IPS-20b (cell line): ENCODE data around the gene MSRB1.
"Not testable (repeated sequence)": the region's sequence is repeated elsewhere in the genome, so short reads cannot be mapped to it uniquely, and the experiment has no call there.

Source experiments
- H3K27ac ChIP-seq: one replicate; pipeline ENCODE4 v1.5.1; 2013; ENCODE audit warnings: low read length
- H3K27me3 ChIP-seq: 2 replicates; pipeline ENCODE4 v1.6.1; 2013; ENCODE audit warnings: mild to moderate bottlenecking, low read length, inconsistent platforms; ENCODE audit not compliant: insufficient read depth
- H3K36me3 ChIP-seq: 2 replicates; pipeline ENCODE4 v1.6.1; 2013; ENCODE audit warnings: low read depth, mild to moderate bottlenecking, inconsistent platforms, low read length, moderate library complexity; ENCODE audit not compliant: insufficient read depth
- H3K4me1 ChIP-seq: 2 replicates; pipeline ENCODE4 v1.6.1; 2013; ENCODE audit warnings: mild to moderate bottlenecking, control low read depth, inconsistent platforms, low read length, moderate library complexity; ENCODE audit not compliant: insufficient read depth
- H3K4me3 ChIP-seq: 2 replicates; pipeline ENCODE4 v1.5.1; 2013; ENCODE audit warnings: mild to moderate bottlenecking, low read length, inconsistent platforms
- H3K9ac ChIP-seq: 2 replicates; pipeline ENCODE4 v1.6.1; 2013; ENCODE audit warnings: low read depth, mild to moderate bottlenecking, inconsistent platforms, low read length, moderate library complexity
- H3K9me3 ChIP-seq: 2 replicates; pipeline ENCODE4 v1.6.1; 2013; ENCODE audit warnings: mild to moderate bottlenecking, low read depth, low read length, inconsistent platforms; ENCODE audit not compliant: insufficient read depth

MSRB1 gene

GRCh38 chr16:1908184-1908583, 34.8 kb downstream of the MSRB1 start:
- Histone ChIP-seq H3K36me3 (no peaks in the 10 kb centered on the region), H3K4me3 (no peak overlapping the region), H3K4me1 (no peaks in the 10 kb centered on the region), H3K9ac (no peak overlapping the region), H3K27ac (no peak overlapping the region), H3K9me3 (no peaks in the 10 kb centered on the region), H3K27me3 (peaks cover 15% of the 10 kb centered on the region)

- no peaks in the 10 kb centered on the region for H3K9me3 ChIP-seq
- H3K36me3 ChIP-seq, result no peaks in the 10 kb centered on the region
- no peak overlapping the region for H3K4me3 ChIP-seq
- H3K9ac ChIP-seq, result no peak overlapping the region
- no peak overlapping the region for H3K27ac ChIP-seq
- H3K27me3 ChIP-seq, result peaks cover 15% of the 10 kb centered on the region
- H3K4me1 ChIP-seq, result no peaks in the 10 kb centered on the region
These were observed 35.7 kb downstream of the MSRB1 start for GRCh38 chr16:1907226-1907860.

GRCh38 chr16:1906846-1907165, 36.2 kb downstream of the MSRB1 start:
- no peaks in the 10 kb centered on the region for H3K9me3 ChIP-seq
- H3K4me3 ChIP-seq, result no peak overlapping the region
- peaks cover 15% of the 10 kb centered on the region for H3K27me3 ChIP-seq
- H3K4me1 ChIP-seq, result no peaks in the 10 kb centered on the region
- no peak overlapping the region for H3K27ac ChIP-seq
- H3K36me3 ChIP-seq, result no peaks in the 10 kb centered on the region
- H3K9ac ChIP-seq, result no peak overlapping the region

GRCh38 chr16:1906055-1906845, 36.7 kb downstream of the MSRB1 start:
- H3K27me3 ChIP-seq, result peaks cover 15% of the 10 kb centered on the region
- no peak overlapping the region for H3K27ac ChIP-seq
- no peak overlapping the region for H3K9ac ChIP-seq
- no peak overlapping the region for H3K4me3 ChIP-seq
- no peaks in the 10 kb centered on the region for H3K4me1 ChIP-seq
- H3K9me3 ChIP-seq, result no peaks in the 10 kb centered on the region
- no peaks in the 10 kb centered on the region for H3K36me3 ChIP-seq

- Histone ChIP-seq H3K27me3 (peaks cover 15% of the 10 kb centered on the region), H3K27ac (no peak overlapping the region), H3K9me3 (no peaks in the 10 kb centered on the region), H3K4me3 (no peak overlapping the region), H3K36me3 (no peaks in the 10 kb centered on the region), H3K4me1 (no peaks in the 10 kb centered on the region), H3K9ac (no peak overlapping the region)
These were observed 38.9 kb downstream of the MSRB1 start for GRCh38 chr16:1903845-1904840.

- H3K36me3 ChIP-seq, result no peaks in the 10 kb centered on the region
- H3K27ac ChIP-seq, result no peak overlapping the region
- H3K4me1 ChIP-seq, result no peaks in the 10 kb centered on the region
- H3K9me3 ChIP-seq, result no peaks in the 10 kb centered on the region
- no peak overlapping the region for H3K4me3 ChIP-seq
- 0 out of 2 replicates have a peak, but pooled peaks cover 9% of the 10 kb centered on the region for H3K27me3 ChIP-seq
- H3K9ac ChIP-seq, result no peak overlapping the region
These were observed 39.8 kb downstream of the MSRB1 start for GRCh38 chr16:1903220-1903574.

- Histone ChIP-seq H3K36me3 (no peaks in the 10 kb centered on the region), H3K4me1 (no peaks in the 10 kb centered on the region), H3K9ac (no peak overlapping the region), H3K27me3 (0 out of 2 replicates have a peak, but pooled peaks cover 8% of the 10 kb centered on the region), H3K27ac (no peak overlapping the region), H3K4me3 (no peak overlapping the region), H3K9me3 (no peaks in the 10 kb centered on the region)
These were observed 40.3 kb downstream of the MSRB1 start for GRCh38 chr16:1902547-1903219.

- no peak overlapping the region for H3K9ac ChIP-seq
- no peak overlapping the region for H3K27ac ChIP-seq
- no peaks in the 10 kb centered on the region for H3K9me3 ChIP-seq
- no peaks in the 10 kb centered on the region for H3K4me1 ChIP-seq
- H3K4me3 ChIP-seq, result no peak overlapping the region
- no peaks in the 10 kb centered on the region for H3K36me3 ChIP-seq
- no peaks in the 10 kb centered on the region for H3K27me3 ChIP-seq
These were observed 42.6 kb downstream of the MSRB1 start for GRCh38 chr16:1900452-1900774.

GRCh38 chr16:1899641-1900451, 43.2 kb downstream of the MSRB1 start:
- H3K9ac ChIP-seq, result no peak overlapping the region
- H3K27me3 ChIP-seq, result no peaks in the 10 kb centered on the region
- H3K4me3 ChIP-seq, result no peak overlapping the region
- H3K36me3 ChIP-seq, result no peaks in the 10 kb centered on the region
- no peaks in the 10 kb centered on the region for H3K9me3 ChIP-seq
- H3K27ac ChIP-seq, result no peak overlapping the region
- no peaks in the 10 kb centered on the region for H3K4me1 ChIP-seq

GRCh38 chr16:1897692-1898091, 45.3 kb downstream of the MSRB1 start:
- not testable (repeated sequence) for H3K4me3 ChIP-seq, H3K9me3 ChIP-seq, H3K36me3 ChIP-seq, H3K27ac ChIP-seq, H3K9ac ChIP-seq, H3K4me1 ChIP-seq, H3K27me3 ChIP-seq
